Measurements from ENCODE around the gene PM20D2.

PM20D2 gene, protein sequence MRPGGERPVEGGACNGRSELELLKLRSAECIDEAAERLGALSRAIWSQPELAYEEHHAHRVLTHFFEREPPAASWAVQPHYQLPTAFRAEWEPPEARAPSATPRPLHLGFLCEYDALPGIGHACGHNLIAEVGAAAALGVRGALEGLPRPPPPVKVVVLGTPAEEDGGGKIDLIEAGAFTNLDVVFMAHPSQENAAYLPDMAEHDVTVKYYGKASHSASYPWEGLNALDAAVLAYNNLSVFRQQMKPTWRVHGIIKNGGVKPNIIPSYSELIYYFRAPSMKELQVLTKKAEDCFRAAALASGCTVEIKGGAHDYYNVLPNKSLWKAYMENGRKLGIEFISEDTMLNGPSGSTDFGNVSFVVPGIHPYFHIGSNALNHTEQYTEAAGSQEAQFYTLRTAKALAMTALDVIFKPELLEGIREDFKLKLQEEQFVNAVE

DNA sequence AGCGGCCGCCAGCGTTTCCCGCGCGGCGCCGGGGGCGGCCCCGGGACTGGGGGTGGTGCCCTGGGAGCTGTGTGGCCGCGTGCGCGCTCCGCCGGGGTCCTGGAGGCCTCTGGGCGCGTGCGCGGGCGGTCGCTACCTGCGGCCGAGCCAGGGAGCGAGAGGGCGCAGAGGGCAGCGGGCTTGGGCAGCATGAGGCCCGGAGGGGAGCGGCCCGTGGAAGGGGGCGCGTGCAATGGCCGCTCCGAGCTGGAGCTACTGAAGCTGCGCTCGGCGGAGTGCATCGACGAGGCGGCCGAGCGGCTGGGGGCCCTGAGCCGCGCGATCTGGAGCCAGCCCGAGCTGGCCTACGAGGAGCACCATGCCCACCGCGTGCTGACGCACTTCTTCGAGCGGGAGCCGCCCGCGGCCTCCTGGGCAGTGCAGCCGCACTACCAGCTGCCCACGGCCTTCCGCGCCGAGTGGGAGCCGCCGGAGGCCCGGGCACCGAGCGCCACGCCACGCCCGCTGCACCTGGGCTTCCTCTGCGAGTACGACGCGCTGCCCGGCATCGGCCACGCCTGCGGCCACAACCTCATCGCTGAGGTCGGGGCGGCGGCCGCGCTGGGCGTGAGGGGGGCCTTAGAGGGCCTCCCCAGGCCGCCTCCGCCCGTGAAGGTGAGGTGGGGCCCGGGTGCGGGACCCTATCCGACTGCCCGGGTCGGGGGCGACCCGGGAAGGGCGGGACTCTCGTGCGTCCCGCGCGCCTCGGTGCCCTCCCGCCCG lies at the start of gene PM20D2:
Gene PM20D2, plus strand, starts transcription at position 100 of the 762 bp plus-strand sequence. Its CDS starts 90 bp downstream, at position 190.
- H3K36me3 ChIP-seq, result 0 out of 2 replicates have a peak, but pooled peaks cover 7% of the 10 kb centered on the region
- H3K27me3 ChIP-seq, result no peaks in the 10 kb centered on the region
- H4K20me1 ChIP-seq, result no peaks in the 10 kb centered on the region
- no peak for TF ChIP-seq Cebpa-rat (IDR thresholded peaks at IDR 0.05)
- peaks cover 21% of the 10 kb centered on the region for H3K4me1 ChIP-seq
- H3K4me2 ChIP-seq, result peak within 1 kb of the TSS; percentile 73
- H3K4me3 ChIP-seq, result peak within 1 kb of the TSS; percentile 80
- H3K9me3 ChIP-seq, result no peaks in the 10 kb centered on the region
- H3K9ac ChIP-seq, result peak within 1 kb of the TSS; percentile 87
- H3K27ac ChIP-seq, result peak within 1 kb of the TSS; percentile 84

DNA sequence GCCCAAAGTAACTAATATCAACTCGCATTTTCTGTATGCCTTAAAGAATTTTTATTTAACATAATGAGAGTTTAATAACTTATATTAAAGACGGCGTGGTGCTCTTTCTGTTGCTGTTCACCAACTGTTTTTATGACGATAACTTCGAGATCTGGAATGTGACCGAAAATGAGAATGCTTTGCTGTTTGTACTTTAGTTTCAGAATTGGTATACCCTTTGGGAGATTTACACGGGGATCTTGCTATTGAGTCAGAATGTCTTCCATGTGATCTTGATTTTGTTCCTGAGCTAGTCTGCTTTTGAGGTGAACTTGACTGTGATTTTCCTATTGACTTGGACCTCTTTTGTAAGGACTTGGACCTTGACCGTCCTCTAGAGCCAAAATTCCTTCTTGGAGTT lies 47.4 kb upstream of the PM20D2 start:
- no peak overlapping the region for H3K4me2 ChIP-seq
- H3K9ac ChIP-seq, result no peak overlapping the region
- no peaks in the 10 kb centered on the region for H3K27me3 ChIP-seq
- no peaks in the 10 kb centered on the region for H4K20me1 ChIP-seq
- H3K4me3 ChIP-seq, result no peak overlapping the region
- H3K27ac ChIP-seq, result no peak overlapping the region
- TF ChIP-seq Cebpa-rat (IDR thresholded peaks at IDR 0.05), result no peak
- H3K36me3 ChIP-seq, result no peaks in the 10 kb centered on the region
- H3K4me1 ChIP-seq, result no peaks in the 10 kb centered on the region
- H3K9me3 ChIP-seq, result no peaks in the 10 kb centered on the region

DNA sequence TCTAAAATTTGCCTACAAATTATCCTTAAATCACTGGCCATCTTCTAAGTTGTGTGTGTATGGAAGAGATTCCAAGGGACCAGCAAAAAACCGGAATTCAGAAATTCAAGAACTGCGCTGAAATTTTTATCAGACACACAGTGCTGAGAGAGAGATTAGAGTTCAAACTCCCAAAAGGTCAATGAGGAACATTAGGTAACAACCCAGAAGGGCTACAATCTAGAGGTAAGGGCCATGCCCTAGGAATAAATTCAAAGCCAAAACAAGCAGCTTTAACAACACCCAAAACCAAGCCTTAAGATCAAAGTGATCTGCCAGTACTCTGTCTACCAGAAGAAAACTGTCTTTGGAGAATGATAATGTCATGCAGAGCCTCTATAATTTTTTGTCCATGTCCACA lies 45.7 kb upstream of the PM20D2 start:
- no peak for TF ChIP-seq Cebpa-rat (IDR thresholded peaks at IDR 0.05)
- Histone ChIP-seq H3K4me1 (no peaks in the 10 kb centered on the region), H3K4me2 (no peak overlapping the region), H4K20me1 (no peaks in the 10 kb centered on the region), H3K4me3 (no peak overlapping the region), H3K9me3 (no peaks in the 10 kb centered on the region), H3K27me3 (no peaks in the 10 kb centered on the region), H3K27ac (no peak overlapping the region), H3K36me3 (no peaks in the 10 kb centered on the region), H3K9ac (no peak overlapping the region)

DNA sequence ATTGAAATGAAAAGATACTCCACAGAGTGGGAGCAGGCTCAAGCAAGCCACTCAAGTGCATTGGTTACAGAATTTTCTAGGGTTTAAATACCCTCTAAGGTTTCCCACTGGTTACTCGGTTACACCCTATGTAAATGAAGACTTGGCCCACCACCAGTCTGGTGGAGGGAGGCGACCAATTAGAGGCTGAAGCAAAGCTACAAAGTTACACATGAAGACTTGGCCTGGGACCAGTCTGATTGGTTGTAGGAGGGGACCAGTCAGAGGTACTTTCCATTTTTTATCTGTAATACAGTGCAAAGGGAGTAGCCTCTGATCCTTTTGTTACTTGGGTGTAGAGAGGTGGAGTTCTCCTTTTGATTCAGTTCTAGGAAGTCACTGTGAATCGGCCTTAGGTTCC lies 35.6 kb upstream of the PM20D2 start:
- Histone ChIP-seq H3K4me3 (no peak overlapping the region), H3K9ac (no peak overlapping the region), H3K27ac (no peak overlapping the region), H3K36me3 (no peaks in the 10 kb centered on the region), H3K4me1 (no peaks in the 10 kb centered on the region), H3K27me3 (no peaks in the 10 kb centered on the region), H4K20me1 (no peaks in the 10 kb centered on the region), H3K4me2 (no peak overlapping the region), H3K9me3 (no peaks in the 10 kb centered on the region)
- TF ChIP-seq Cebpa-rat (IDR thresholded peaks at IDR 0.05), result no peak

DNA sequence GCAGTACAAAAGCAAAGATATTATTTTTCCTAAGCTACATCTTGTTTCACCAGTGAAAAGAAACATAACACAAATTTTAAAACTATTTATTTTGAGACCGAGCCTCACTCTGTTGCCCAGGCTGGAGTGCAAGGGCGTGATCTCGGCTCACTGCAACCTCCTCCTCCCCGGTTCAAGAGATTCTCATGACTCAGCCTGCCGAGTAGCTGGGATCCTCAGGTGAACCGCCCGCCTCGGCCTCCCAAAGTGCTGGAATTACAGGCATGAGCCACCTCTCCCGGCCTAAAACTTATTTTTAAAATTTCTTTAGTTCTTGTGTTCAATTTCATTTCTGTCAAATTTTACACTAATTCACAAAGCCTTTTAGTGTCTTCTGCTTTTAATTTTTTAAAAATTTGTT lies 33.9 kb upstream of the PM20D2 start:
- TF ChIP-seq Cebpa-rat (IDR thresholded peaks at IDR 0.05), result no peak

DNA sequence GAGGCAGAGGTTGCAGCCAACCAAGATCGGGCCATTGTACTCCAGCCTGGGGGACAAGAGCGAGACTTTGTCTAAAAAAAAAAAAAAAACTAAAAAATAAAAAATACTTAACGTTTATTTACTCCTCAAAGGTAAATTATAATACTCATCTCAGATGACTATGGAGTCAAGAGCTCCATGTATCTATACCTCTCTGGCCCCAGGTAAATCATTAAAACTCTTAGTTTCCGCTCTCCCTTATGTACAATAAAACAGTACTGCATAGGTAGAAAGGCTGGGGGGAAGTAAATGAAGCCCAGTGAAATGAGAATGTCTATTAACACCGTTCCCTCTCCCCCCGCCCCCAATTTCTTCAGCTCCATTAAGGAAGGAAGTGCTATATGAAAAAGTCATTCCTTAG lies 29.2 kb upstream of the PM20D2 start:
- TF ChIP-seq Cebpa-rat (IDR thresholded peaks at IDR 0.05), result no peak
- H4K20me1 ChIP-seq, result no peaks in the 10 kb centered on the region
- no peak overlapping the region for H3K27ac ChIP-seq
- no peak overlapping the region for H3K4me3 ChIP-seq
- no peak overlapping the region for H3K9ac ChIP-seq
- no peaks in the 10 kb centered on the region for H3K36me3 ChIP-seq
- 0 out of 2 replicates have a peak, but pooled peaks cover 3% of the 10 kb centered on the region for H3K4me1 ChIP-seq
- peaks cover 21% of the 10 kb centered on the region; the same call in 1 of the 2 replicates for H3K27me3 ChIP-seq
- H3K4me2 ChIP-seq, result peak overlapping the region; percentile 76
- no peaks in the 10 kb centered on the region for H3K9me3 ChIP-seq

More for the DNA sequence above, 33.9 kb upstream of the PM20D2 start:
- Histone ChIP-seq H4K20me1 (no peaks in the 10 kb centered on the region), H3K27me3 (peaks cover 7% of the 10 kb centered on the region; the same call in 1 of the 2 replicates), H3K9ac (no peak overlapping the region), H3K27ac (no peak overlapping the region), H3K4me2 (no peak overlapping the region), H3K9me3 (no peaks in the 10 kb centered on the region), H3K4me1 (0 out of 2 replicates have a peak, but pooled peaks cover 2% of the 10 kb centered on the region), H3K36me3 (no peaks in the 10 kb centered on the region), H3K4me3 (no peak overlapping the region)

DNA sequence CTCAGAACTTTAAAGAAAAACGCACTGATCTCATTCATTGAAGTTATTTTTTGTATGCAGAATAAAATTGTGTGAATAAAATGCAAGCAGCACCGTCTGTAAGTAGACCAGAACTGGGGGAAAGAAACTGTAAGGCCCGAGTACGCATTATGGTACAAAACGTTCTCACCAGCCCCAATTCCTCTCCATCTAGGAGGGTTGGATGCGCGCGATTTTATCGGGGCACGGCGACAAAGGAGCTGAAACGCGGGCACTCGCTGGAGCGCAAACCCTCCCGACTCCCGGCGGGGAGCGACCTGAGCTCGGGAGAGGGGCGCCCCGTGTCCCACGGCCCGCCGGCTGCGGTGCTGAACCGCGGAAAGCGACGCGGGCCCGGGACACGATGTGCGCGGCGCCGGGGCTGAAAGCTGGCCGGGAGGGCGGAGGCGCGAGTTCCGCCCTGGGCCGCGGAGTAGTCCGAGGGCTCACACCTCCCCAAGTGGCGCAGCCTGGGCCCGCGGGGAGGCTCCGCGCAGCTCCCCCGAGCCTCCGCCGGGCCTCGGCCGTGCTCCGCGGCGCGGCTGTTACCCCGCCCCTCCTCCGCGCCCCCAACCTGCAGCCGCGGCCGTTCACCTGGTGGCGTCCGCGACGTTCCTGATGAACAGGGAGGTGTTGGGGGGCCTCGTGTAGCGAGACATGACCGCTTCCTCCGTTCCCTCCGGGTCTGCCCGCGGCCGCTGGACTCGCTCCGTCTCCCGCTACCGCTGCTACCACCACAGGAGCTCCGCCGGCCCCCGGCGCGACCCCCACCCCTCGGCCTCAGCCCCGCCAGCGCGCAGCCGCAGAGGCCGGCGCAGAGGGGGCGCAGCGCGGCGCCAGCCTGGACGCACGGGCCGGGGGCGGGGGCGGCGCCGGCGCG lies 28.4 kb upstream of the PM20D2 start, which contains the start of gene SRSF12:
Gene SRSF12, minus strand, starts transcription at position 861 of the 898 bp plus-strand sequence. Its CDS starts 184 bp downstream, at position 677.
- H3K27ac ChIP-seq, result no peak within 1 kb of the TSS
- H3K4me2 ChIP-seq, result peak within 1 kb of the TSS; percentile 76
- no peaks in the 10 kb centered on the region for H3K36me3 ChIP-seq
- H3K4me1 ChIP-seq, result 0 out of 2 replicates have a peak, but pooled peaks cover 3% of the 10 kb centered on the region
- no peaks in the 10 kb centered on the region for H4K20me1 ChIP-seq
- H3K9ac ChIP-seq, result peak within 1 kb of the TSS; percentile 57
- TF ChIP-seq Cebpa-rat (IDR thresholded peaks at IDR 0.05), result no peak
- H3K9me3 ChIP-seq, result no peaks in the 10 kb centered on the region
- H3K27me3 ChIP-seq, result peaks cover 21% of the 10 kb centered on the region; the same call in 1 of the 2 replicates
- H3K4me3 ChIP-seq, result peak within 1 kb of the TSS; percentile 69

DNA sequence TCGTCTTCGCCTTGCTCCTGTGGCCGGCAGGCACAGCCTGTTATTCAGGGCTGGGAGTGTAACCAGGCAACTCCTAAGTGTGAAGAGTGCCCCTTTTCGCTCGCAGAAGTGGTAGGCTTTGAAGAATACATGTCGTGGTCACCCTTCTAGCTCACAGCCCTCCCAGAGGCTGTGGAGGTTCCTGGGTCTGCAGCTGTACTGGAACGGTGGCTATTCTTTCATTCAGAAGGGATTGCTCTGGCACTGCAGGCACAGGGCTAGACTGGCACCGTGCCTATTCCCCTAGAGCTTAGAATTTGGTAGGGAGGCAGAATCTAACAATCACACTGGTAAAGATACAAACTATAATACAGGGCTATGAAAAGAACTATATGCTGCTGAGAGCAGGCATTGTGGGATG lies 26.9 kb upstream of the PM20D2 start:
- no peaks in the 10 kb centered on the region for H3K36me3 ChIP-seq
- H3K9ac ChIP-seq, result no peak overlapping the region
- no peak overlapping the region for H3K4me2 ChIP-seq
- H4K20me1 ChIP-seq, result no peaks in the 10 kb centered on the region
- no peaks in the 10 kb centered on the region for H3K9me3 ChIP-seq
- H3K27me3 ChIP-seq, result peaks cover 21% of the 10 kb centered on the region; the same call in 1 of the 2 replicates
- no peak for TF ChIP-seq Cebpa-rat (IDR thresholded peaks at IDR 0.05)
- no peak overlapping the region for H3K27ac ChIP-seq
- H3K4me3 ChIP-seq, result no peak overlapping the region
- 0 out of 2 replicates have a peak, but pooled peaks cover 3% of the 10 kb centered on the region for H3K4me1 ChIP-seq

DNA sequence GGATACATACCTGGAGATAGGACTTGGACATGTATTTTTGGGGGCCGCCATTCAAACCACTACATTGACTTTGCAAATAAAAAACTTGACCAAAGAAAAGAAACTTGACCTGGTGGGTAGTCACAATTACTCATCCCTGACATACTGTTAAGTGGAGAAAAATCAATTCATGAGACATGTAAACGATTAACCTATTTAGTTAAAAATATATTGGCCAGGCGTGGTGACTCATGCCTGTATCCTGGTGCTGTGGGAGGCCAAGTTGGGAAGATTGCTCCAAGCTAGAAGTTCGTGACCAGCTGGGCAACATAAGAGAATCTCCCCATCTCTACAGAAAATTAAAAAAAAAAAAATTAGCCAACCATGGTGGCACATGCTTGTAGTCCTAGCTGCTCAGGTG lies 25.5 kb upstream of the PM20D2 start:
- Histone ChIP-seq H3K4me3 (no peak overlapping the region), H3K27ac (no peak overlapping the region), H3K9me3 (no peaks in the 10 kb centered on the region), H4K20me1 (no peaks in the 10 kb centered on the region), H3K4me2 (no peak overlapping the region), H3K9ac (no peak overlapping the region), H3K27me3 (peaks cover 21% of the 10 kb centered on the region; the same call in 1 of the 2 replicates), H3K4me1 (0 out of 2 replicates have a peak, but pooled peaks cover 3% of the 10 kb centered on the region), H3K36me3 (no peaks in the 10 kb centered on the region)
- TF ChIP-seq Cebpa-rat (IDR thresholded peaks at IDR 0.05), result no peak

Measured in BLaER1 (cell line).